Measurements from ENCODE around the gene ARHGAP10. TPM values are rescaled to one million over a fixed set of nuclear protein-coding genes. Genes with fewer than 3 reads are reported as not detected.
A peak's percentile ranks its signal among the peaks of the same experiment; 100 is the strongest.
"Not testable (repeated sequence)": the region's sequence is repeated elsewhere in the genome, so short reads cannot be mapped to it uniquely, and the experiment has no call there.

Gene ARHGAP10
- total RNA-seq, 1 donor from 2014 or later = 48.0 TPM

GRCh38 chr4:147794787-147795413 is 63.0 kb downstream of the ARHGAP10 start:
- no peak for DNase-seq

- DNase-seq = not testable (repeated sequence)
Measured at GRCh38 chr4:147799057-147799456, 67.2 kb downstream of the ARHGAP10 start.

GRCh38 chr4:147799986-147800555 is 68.2 kb downstream of the ARHGAP10 start:
- DNase-seq = no peak

- no peak for DNase-seq
Measured at GRCh38 chr4:147801820-147802219, 69.9 kb downstream of the ARHGAP10 start.

GRCh38 chr4:147802346-147802745 is 70.5 kb downstream of the ARHGAP10 start:
- no peak for DNase-seq

- no peak for DNase-seq
Measured at GRCh38 chr4:147805946-147806345, 74.1 kb downstream of the ARHGAP10 start.

GRCh38 chr4:147808447-147808846 is 76.6 kb downstream of the ARHGAP10 start:
- no peak for DNase-seq

GRCh38 chr4:147809211-147809610 is 77.3 kb downstream of the ARHGAP10 start:
- DNase-seq = no peak

GRCh38 chr4:147811878-147812277 is 80.0 kb downstream of the ARHGAP10 start:
- DNase-seq = no peak

- DNase-seq = peak; percentile 50
Measured at GRCh38 chr4:147813109-147813773, 81.4 kb downstream of the ARHGAP10 start.

- no peak for DNase-seq
Measured at GRCh38 chr4:147813973-147814372, 82.1 kb downstream of the ARHGAP10 start.

GRCh38 chr4:147814376-147814775 is 82.5 kb downstream of the ARHGAP10 start:
- no peak for DNase-seq

GRCh38 chr4:147815741-147816140 is 83.9 kb downstream of the ARHGAP10 start:
- no peak for DNase-seq

GRCh38 chr4:147816382-147817254 is 84.7 kb downstream of the ARHGAP10 start:
- no peak for DNase-seq

- DNase-seq = no peak
Measured at GRCh38 chr4:147820975-147821374, 89.1 kb downstream of the ARHGAP10 start.

- no peak for DNase-seq
Measured at GRCh38 chr4:147821555-147821954, 89.7 kb downstream of the ARHGAP10 start.

- DNase-seq = no peak
Measured at GRCh38 chr4:147822128-147822527, 90.2 kb downstream of the ARHGAP10 start.

GRCh38 chr4:147823130-147823529 is 91.2 kb downstream of the ARHGAP10 start:
- DNase-seq = no peak

- no peak for DNase-seq
Measured at GRCh38 chr4:147824316-147824715, 92.4 kb downstream of the ARHGAP10 start.

GRCh38 chr4:147824884-147825283 is 93.0 kb downstream of the ARHGAP10 start:
- DNase-seq = no peak

GRCh38 chr4:147825451-147826287 is 93.8 kb downstream of the ARHGAP10 start:
- DNase-seq = peak; percentile 15

- DNase-seq = no peak
Measured at GRCh38 chr4:147826288-147826646, 94.4 kb downstream of the ARHGAP10 start.
